Heart right ventricle (tissue), 16 donors: ENCODE measurements around the gene CHCHD3. TPM values are rescaled to one million over a fixed set of nuclear protein-coding genes. Genes with fewer than 3 reads are reported as not detected.

ENCODE experiments used
- ATAC-seq, 8 donors: fragments of 200-7000 bp; cut with Tn5 transposase; one replicate each; pipeline ENCODE4 v1.9.1; 2020; ENCODE audit warnings: mild to moderate bottlenecking in 8 of 8, moderate library complexity in 8 of 8, moderate number of reproducible peaks in 1 of 8
- DNase-seq, 2 donors: peaks; one replicate each; pipeline ENCODE4 v3.0.0-alpha.2; 2020
- H3K27ac ChIP-seq, 10 donors: fragments of 200-600 bp; sonication (generic) in 2 of 10; one replicate each; pipeline versions ENCODE4 v1.5.0 to v1.8.0; 2020 to 2022; ENCODE audit warnings: mild to moderate bottlenecking in 3 of 10
- H3K27me3 ChIP-seq, 7 donors: fragments of 200-600 bp; one replicate each; pipeline ENCODE4 v1.8.0; 2021 to 2022; ENCODE audit warnings: mild to moderate bottlenecking in 2 of 7
- H3K36me3 ChIP-seq, 9 donors: fragments of 200-600 bp; sonication (generic) in 1 of 9; one replicate each; pipeline versions ENCODE4 v1.5.0 to v1.8.0; 2020 to 2022; ENCODE audit warnings: mild to moderate bottlenecking in 2 of 9
- H3K4me1 ChIP-seq, 9 donors: fragments of 200-600 bp; sonication (generic) in 1 of 9; one replicate each; pipeline versions ENCODE4 v1.5.0 to v1.8.0; 2020 to 2022; ENCODE audit warnings: mild to moderate bottlenecking in 4 of 9
- H3K4me3 ChIP-seq, 10 donors: fragments of 200-600 bp; sonication (generic) in 2 of 10; one replicate each; pipeline versions ENCODE4 v1.5.0 to v1.8.0; 2020 to 2022; ENCODE audit warnings: mild to moderate bottlenecking in 7 of 10, moderate library complexity in 2 of 10
- H3K9me3 ChIP-seq, 11 donors: fragments of 200-600 bp in 10 of 11; sonication (generic) in 2 of 11; one replicate each; pipeline versions ENCODE4 v1.5.0 to v1.8.0; 2013 to 2022; ENCODE audit warnings: mild to moderate bottlenecking in 2 of 11, control low read depth in 1 of 11, moderate library complexity in 1 of 11
- CTCF ChIP-seq, 9 donors: fragments of 200-600 bp; sonication (generic) in 2 of 9; IDR thresholded peaks; one replicate each; pipeline versions ENCODE4 v1.5.0 to v1.8.0; 2021 to 2022; ENCODE audit warnings: antibody characterized with exemption in 9 of 9, mild to moderate bottlenecking in 5 of 9, moderate library complexity in 1 of 9
- WGBS, 2 donors: extraction: QIAGEN DNeasy Blood & Tissue Kit; methylation state at CpG; one replicate each; pipeline ENCODE4 v1.1.7; 2013; ENCODE audit warnings: inconsistent platforms in 1 of 2; 5-methylcytosine and 5-hydroxymethylcytosine counted together
- intact Hi-C, 10 donors: fragments of 100-400 bp; cut with DNase I; formaldehyde crosslinking; loops; one replicate each; pipeline versions ENCODE4 v1.11.1 to v1.14.2; 2022
- polyA plus RNA-seq, 2 donors: library from polyadenylated mRNA; stranded (reverse); fragments of 200-250 nt; gene quantifications; one replicate each; pipeline ENCODE4 v1.2.3, GENCODE V29; 2013
- total RNA-seq, 10 donors: library from RNA; stranded (reverse); fragmentation: NEBNext Ultra II Directional in 3 of 10; extraction: Animal tissue kit (Norgen Biotek cat#: 25700) in 3 of 10; gene quantifications; one replicate each; pipeline versions ENCODE4 v1.2.1 to v1.2.4, GENCODE V29; 2021 to 2023
- donor health status: Arrhythmogenic right ventricular cardiomyopathy.
- donor health status: ischemic (EF 13 %, LVEDD 7.1; RV severe dilation, severe dysfunction).
- donor health status: healthy with polysubstance abuse.
- donor health status: DM: no; HTN: yes; CAD: no.
- donor health status: DM: no; HTN: no; CAD: no.
- donor health status: ischemic (EF 25% LVEDD 6.9; RV normal size, moderate dysfunction).
- donor health status: ischemic (EF 25% LVEDD 5.7; RV mildly dilated, moderate dysfunction).
- donor health status: healthy.
- donor health status: DM: yes; HTN: yes; CAD: no.
- donor health status: Ischemic cardiomyopathy.
- donor health status: ischemic (EF 35%, LVEDD 5.7; RV mildly dilated, moderate dysfunction).
- donor health status: nonischemic (EF 11% LVEDD 7.7; RV severe dilation, severe dysfunction).
- donor health status: DM: yes; HTN: yes; CAD: no.
- donor health status: PGD.
- donor health status: ischemic (EF 29% LVEDD 5.4; RV normal size, mild dysfunction).
- donor health status: nonischemic (EF 23%, LVEDD 6.1; RV moderate dilation, normal function).

The CHCHD3 gene
- total and polyA plus RNA-seq, 12 donors, result 42.6 to 215 (median 185) TPM

GRCh38 chr7:132750530-132751217 lies 331.2 kb downstream of the CHCHD3 start:
- Histone ChIP-seq H3K9me3 (peaks cover 0 to 5% (median 0%) of the 10 kb centered on the region in 11 donors), H3K36me3 (no peaks in the 10 kb centered on the region), H3K4me1 (peaks cover 0 to 10% (median 4%) of the 10 kb centered on the region in 9 donors), H3K27ac (no peak overlapping the region), H3K27me3 (peaks cover 0 to 4% (median 0%) of the 10 kb centered on the region in 7 donors), H3K4me3 (peak overlapping the region in 4 of 10 donors; percentile 5 to 15 (median 10))
- TF ChIP-seq CTCF (IDR thresholded peaks at IDR 0.05), result no peak
- ATAC-seq (peak in 1 of 8 donors; percentile 20), DNase-seq (no peak)
- WGBS, 2 donors, result 67 to 68% methylated on average over 11 of the region's 11 CpGs
- intact Hi-C loops, result no loop called here

GRCh38 chr7:132750096-132750495 lies 331.8 kb downstream of the CHCHD3 start:
- intact Hi-C loops, result no loop called here
- TF ChIP-seq CTCF (IDR thresholded peaks at IDR 0.05), result no peak
- peaks cover 0 to 10% (median 4%) of the 10 kb centered on the region in 9 donors for H3K4me1 ChIP-seq
- ATAC-seq, result peak in 6 of 8 donors; percentile 19 to 64 (median 36)
- H3K4me3 ChIP-seq, result peak overlapping the region in 2 of 10 donors; percentile 7 to 15
- peaks cover 0 to 4% (median 0%) of the 10 kb centered on the region in 7 donors for H3K27me3 ChIP-seq
- peaks cover 0 to 9% (median 0%) of the 10 kb centered on the region in 11 donors for H3K9me3 ChIP-seq
- WGBS, 2 donors, result 38 to 56% methylated on average over 7 of the region's 7 CpGs
- no peak for DNase-seq
- no peak overlapping the region for H3K27ac ChIP-seq
- no peaks in the 10 kb centered on the region for H3K36me3 ChIP-seq

GRCh38 chr7:132745510-132745909 lies 336.4 kb downstream of the CHCHD3 start:
- H3K36me3 ChIP-seq, result no peaks in the 10 kb centered on the region
- peaks cover 0 to 32% (median 10%) of the 10 kb centered on the region in 11 donors for H3K9me3 ChIP-seq
- DNase-seq (no peak), ATAC-seq (no peak)
- peaks cover 0 to 22% (median 0%) of the 10 kb centered on the region in 9 donors for H3K4me1 ChIP-seq
- intact Hi-C loops, result no loop called here
- no peak overlapping the region for H3K4me3 ChIP-seq
- H3K27me3 ChIP-seq, result no peaks in the 10 kb centered on the region
- no peak for TF ChIP-seq CTCF (IDR thresholded peaks at IDR 0.05)
- no peak overlapping the region for H3K27ac ChIP-seq

GRCh38 chr7:132743974-132744373 lies 337.9 kb downstream of the CHCHD3 start:
- no peak overlapping the region for H3K27ac ChIP-seq
- intact Hi-C loops, result no loop called here
- no peak overlapping the region for H3K4me3 ChIP-seq
- DNase-seq (no peak), ATAC-seq (no peak)
- peaks cover 0 to 20% (median 0%) of the 10 kb centered on the region in 9 donors for H3K4me1 ChIP-seq
- TF ChIP-seq CTCF (IDR thresholded peaks at IDR 0.05), result no peak
- no peaks in the 10 kb centered on the region for H3K36me3 ChIP-seq
- H3K27me3 ChIP-seq, result no peaks in the 10 kb centered on the region
- 98 to 99% methylated on average over 2 of the region's 2 CpGs for WGBS, 2 donors
- H3K9me3 ChIP-seq, result peaks cover 0 to 32% (median 10%) of the 10 kb centered on the region in 11 donors
